ENCODE data around the gene BMPR1A.

DNA sequence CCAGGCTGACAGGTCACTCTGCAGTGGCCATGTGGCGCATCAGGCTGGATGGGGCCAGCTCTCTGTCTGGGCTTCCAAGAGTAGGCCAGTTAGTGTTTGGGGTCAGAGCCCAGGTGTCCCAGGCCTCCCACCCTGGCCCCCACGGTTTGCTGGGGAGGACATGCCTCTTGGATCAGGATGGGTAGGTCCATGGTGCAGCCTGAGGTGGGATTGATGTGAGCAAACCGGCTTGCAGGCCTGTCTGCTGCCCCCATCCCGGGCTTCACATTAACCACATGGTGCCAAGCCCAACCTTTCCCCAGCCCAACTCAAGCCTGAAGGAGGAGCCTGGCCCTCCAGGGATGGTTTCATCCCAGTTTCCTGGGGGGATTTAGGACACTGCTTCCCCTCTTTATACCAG lies 48.9 kb upstream of the BMPR1A start:
- TF ChIP-seq, protein P1, sequence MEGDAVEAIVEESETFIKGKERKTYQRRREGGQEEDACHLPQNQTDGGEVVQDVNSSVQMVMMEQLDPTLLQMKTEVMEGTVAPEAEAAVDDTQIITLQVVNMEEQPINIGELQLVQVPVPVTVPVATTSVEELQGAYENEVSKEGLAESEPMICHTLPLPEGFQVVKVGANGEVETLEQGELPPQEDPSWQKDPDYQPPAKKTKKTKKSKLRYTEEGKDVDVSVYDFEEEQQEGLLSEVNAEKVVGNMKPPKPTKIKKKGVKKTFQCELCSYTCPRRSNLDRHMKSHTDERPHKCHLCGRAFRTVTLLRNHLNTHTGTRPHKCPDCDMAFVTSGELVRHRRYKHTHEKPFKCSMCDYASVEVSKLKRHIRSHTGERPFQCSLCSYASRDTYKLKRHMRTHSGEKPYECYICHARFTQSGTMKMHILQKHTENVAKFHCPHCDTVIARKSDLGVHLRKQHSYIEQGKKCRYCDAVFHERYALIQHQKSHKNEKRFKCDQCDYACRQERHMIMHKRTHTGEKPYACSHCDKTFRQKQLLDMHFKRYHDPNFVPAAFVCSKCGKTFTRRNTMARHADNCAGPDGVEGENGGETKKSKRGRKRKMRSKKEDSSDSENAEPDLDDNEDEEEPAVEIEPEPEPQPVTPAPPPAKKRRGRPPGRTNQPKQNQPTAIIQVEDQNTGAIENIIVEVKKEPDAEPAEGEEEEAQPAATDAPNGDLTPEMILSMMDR (IDR thresholded peaks at IDR 0.05) = no peak
- TF ChIP-seq POLR2A (IDR thresholded peaks at IDR 0.05; ENCODE audit: low read length) = no peak
